ENCODE measurements around the gene CCDC77.

GRCh38 chr12:388012-388411, 13.4 kb upstream of the CCDC77 start:
- no peak for TF ChIP-seq CTCF (IDR thresholded peaks at IDR 0.05)
- TF ChIP-seq POLR2A (IDR thresholded peaks at IDR 0.05) = no peak
